HepG2 (cell line): ENCODE measurements around the gene ADCY10.

Experiments
- ETV6 ChIP-seq: sonication (generic); formaldehyde crosslinking; conservative IDR thresholded peaks from 2 replicates; pipeline ENCODE4 v1.4.0; 2020; ENCODE audit warnings: missing genetic modification reagents
- PAWR ChIP-seq: sonication (generic); formaldehyde crosslinking; IDR thresholded peaks from 2 replicates; pipeline ENCODE4 v1.4.0; 2020; ENCODE audit warnings: missing genetic modification reagents, mild to moderate bottlenecking, borderline replicate concordance

GRCh38 chr1:167898578-167899222, 15.2 kb downstream of the ADCY10 start:
- no peak for TF ChIP-seq ETV6 (CRISPR knock-in tag)
- no peak for TF ChIP-seq PAWR
